MM.1S (cell line): ENCODE data around the gene HOOK2.

Source experiments
- EZH2phosphoT487 ChIP-seq: fragments of 300-600 bp; sonication (generic); IDR thresholded peaks from 2 replicates; pipeline ENCODE4 v1.6.1; 2018; ENCODE audit warnings: antibody characterized with exemption, low read length
- TF ChIP-seq, protein P1 (sequence below): fragments of 300-600 bp; sonication (generic); IDR thresholded peaks from 2 replicates; pipeline ENCODE4 v1.5.1; 2016; ENCODE audit warnings: antibody characterized with exemption, low read length, mixed read lengths

DNA sequence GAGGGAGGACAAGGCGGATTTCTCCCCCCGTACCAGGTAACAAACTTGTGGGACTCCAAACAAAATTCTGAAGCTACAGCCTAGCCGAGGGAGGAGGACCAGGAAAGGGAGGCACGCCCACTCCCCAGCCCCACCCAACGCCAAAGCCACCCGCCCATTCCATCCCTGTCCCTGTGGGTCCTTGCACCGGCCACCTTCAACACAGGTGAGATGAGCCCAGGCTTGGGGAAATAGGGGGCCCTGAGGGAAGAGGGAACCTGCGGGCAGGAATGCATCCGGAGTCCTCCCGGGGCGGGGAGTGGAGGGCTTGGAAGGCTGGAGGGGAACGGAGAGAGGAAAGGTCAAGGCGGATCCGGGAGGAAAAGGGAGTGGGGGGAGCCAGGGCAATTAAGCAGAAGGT is 23.7 kb downstream of the HOOK2 start, which contains the start of gene BEST2:
- TF ChIP-seq, protein P1, sequence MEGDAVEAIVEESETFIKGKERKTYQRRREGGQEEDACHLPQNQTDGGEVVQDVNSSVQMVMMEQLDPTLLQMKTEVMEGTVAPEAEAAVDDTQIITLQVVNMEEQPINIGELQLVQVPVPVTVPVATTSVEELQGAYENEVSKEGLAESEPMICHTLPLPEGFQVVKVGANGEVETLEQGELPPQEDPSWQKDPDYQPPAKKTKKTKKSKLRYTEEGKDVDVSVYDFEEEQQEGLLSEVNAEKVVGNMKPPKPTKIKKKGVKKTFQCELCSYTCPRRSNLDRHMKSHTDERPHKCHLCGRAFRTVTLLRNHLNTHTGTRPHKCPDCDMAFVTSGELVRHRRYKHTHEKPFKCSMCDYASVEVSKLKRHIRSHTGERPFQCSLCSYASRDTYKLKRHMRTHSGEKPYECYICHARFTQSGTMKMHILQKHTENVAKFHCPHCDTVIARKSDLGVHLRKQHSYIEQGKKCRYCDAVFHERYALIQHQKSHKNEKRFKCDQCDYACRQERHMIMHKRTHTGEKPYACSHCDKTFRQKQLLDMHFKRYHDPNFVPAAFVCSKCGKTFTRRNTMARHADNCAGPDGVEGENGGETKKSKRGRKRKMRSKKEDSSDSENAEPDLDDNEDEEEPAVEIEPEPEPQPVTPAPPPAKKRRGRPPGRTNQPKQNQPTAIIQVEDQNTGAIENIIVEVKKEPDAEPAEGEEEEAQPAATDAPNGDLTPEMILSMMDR, result no peak
- no peak for TF ChIP-seq EZH2phosphoT487
